Left renal pelvis (tissue), 4 donors: Measurements from ENCODE around the gene HDAC4. TPM values are rescaled to one million over a fixed set of nuclear protein-coding genes. Genes with fewer than 3 reads are reported as not detected.

ENCODE experiments used
- DNase-seq, 4 donors: peaks; one replicate each; pipeline ENCODE4 v3.0.0-alpha.2; 2013; ENCODE audit warnings: low read depth in 4 of 4, low spot score in 3 of 4
- polyA plus RNA-seq, 4 donors: library from polyadenylated mRNA; unstranded; fragments of 120-200 nt; gene quantifications; one replicate each; pipeline ENCODE4 v1.2.1, GENCODE V29; 2013; ENCODE audit not compliant: insufficient read length in 4 of 4

HDAC4 gene
- polyA plus RNA-seq, 4 donors, result 12.9 to 15.4 (median 14.4) TPM

- no peak for DNase-seq
Observed at GRCh38 chr2:239355139-239355538, 45.7 kb downstream of the HDAC4 start.

GRCh38 chr2:239354791-239355136, 46.1 kb downstream of the HDAC4 start:
- DNase-seq, result no peak

GRCh38 chr2:239354132-239354790, 46.6 kb downstream of the HDAC4 start:
- no peak for DNase-seq

- DNase-seq, result no peak
Observed at GRCh38 chr2:239353692-239354091, 47.1 kb downstream of the HDAC4 start.

GRCh38 chr2:239351687-239352086, 49.1 kb downstream of the HDAC4 start:
- DNase-seq, result no peak

GRCh38 chr2:239349453-239350135, 51.2 kb downstream of the HDAC4 start:
- DNase-seq, result no peak

GRCh38 chr2:239348563-239349452, 52.0 kb downstream of the HDAC4 start:
- no peak for DNase-seq

- DNase-seq, result no peak
Observed at GRCh38 chr2:239346676-239347075, 54.1 kb downstream of the HDAC4 start.

GRCh38 chr2:239345251-239345650, 55.6 kb downstream of the HDAC4 start:
- DNase-seq, result no peak

GRCh38 chr2:239344857-239345216, 56.0 kb downstream of the HDAC4 start:
- DNase-seq, result no peak

GRCh38 chr2:239343946-239344856, 56.6 kb downstream of the HDAC4 start:
- DNase-seq, result no peak

- no peak for DNase-seq
Observed at GRCh38 chr2:239343460-239343859, 57.4 kb downstream of the HDAC4 start.

- DNase-seq, result no peak
Observed at GRCh38 chr2:239341840-239342239, 59.0 kb downstream of the HDAC4 start.

- DNase-seq, result no peak
Observed at GRCh38 chr2:239341146-239341732, 59.6 kb downstream of the HDAC4 start.

GRCh38 chr2:239339726-239340601, 60.9 kb downstream of the HDAC4 start:
- DNase-seq, result no peak

GRCh38 chr2:239339241-239339640, 61.6 kb downstream of the HDAC4 start:
- no peak for DNase-seq

- DNase-seq, result no peak
Observed at GRCh38 chr2:239337877-239338484, 62.8 kb downstream of the HDAC4 start.

- DNase-seq, result no peak
Observed at GRCh38 chr2:239337122-239337876, 63.5 kb downstream of the HDAC4 start.
